ELR (cell line): ENCODE data around the gene EME2.

Source experiments
- DNase-seq: peaks from one replicate; pipeline ENCODE4 v3.0.0-alpha.2; 2015; ENCODE audit warnings: low read depth

The EME2 gene

GRCh38 chr16:1818873-1819525 lies 46.4 kb downstream of the EME2 start:
- DNase-seq = no peak

- DNase-seq = no peak
Measured at GRCh38 chr16:1819611-1820010, 47.0 kb downstream of the EME2 start.

- no peak for DNase-seq
Measured at GRCh38 chr16:1820096-1820945, 47.7 kb downstream of the EME2 start.

GRCh38 chr16:1820946-1821290 lies 48.3 kb downstream of the EME2 start:
- DNase-seq = no peak

GRCh38 chr16:1821861-1822611 lies 49.4 kb downstream of the EME2 start:
- DNase-seq = no peak

GRCh38 chr16:1822801-1823200 lies 50.2 kb downstream of the EME2 start:
- no peak for DNase-seq

GRCh38 chr16:1823821-1824220 lies 51.2 kb downstream of the EME2 start:
- peak; percentile 63 for DNase-seq

GRCh38 chr16:1825381-1825863 lies 52.8 kb downstream of the EME2 start:
- no peak for DNase-seq
